Activated gamma-delta T cell treated with Interleukin-2 at 50 U/mL for 16 hours (primary cell): ENCODE measurements around the gene TMEM30A.

ENCODE experiments used
- DNase-seq: peaks from one replicate; pipeline ENCODE4 v3.0.0-alpha.2; 2020

TMEM30A gene

GRCh38 chr6:75291331-75291730 is 6.7 kb upstream of the TMEM30A start:
- no peak for DNase-seq

- no peak for DNase-seq
Observed at GRCh38 chr6:75290136-75290945, 5.7 kb upstream of the TMEM30A start.

DNA sequence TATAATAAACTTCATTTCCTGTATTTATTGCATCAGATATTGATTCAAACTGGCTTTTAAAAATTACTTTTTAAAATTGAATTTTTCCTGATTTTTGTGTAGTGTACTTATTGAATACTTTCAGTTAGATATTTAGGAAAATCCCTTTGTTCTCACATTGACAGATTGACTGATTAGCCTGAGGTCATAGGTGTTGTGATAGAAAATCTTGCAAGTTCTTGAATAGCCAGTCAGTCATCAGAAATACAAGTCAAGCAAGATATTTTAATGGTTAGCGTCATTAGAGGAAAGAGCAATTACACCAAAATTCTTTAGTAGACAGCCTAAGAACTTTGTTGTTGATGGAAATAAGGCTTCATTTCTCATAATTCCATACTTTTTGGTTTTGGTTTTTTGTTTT is 3.4 kb upstream of the TMEM30A start:
- no peak for DNase-seq

- no peak for DNase-seq
Observed at GRCh38 chr6:75287424-75287823, 2.8 kb upstream of the TMEM30A start.

DNA sequence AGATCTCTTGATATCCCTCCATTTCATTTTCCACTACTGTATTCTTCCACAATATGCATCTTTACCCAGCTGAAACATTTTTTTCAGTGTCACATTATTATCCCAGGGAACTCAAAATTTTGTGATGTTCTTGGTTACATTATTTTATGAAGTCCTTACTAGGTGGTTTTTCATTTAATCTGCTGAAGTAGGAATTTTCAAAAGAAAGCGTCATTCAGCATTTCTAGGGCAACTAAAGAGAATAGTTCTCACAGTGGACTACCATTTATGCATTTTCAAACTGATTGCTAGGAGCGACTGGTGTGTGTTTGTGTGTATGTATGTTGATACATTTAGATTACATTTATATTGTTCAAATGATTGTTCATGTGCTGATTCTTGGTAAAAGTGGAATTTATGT is 2.4 kb upstream of the TMEM30A start:
- no peak for DNase-seq

DNA sequence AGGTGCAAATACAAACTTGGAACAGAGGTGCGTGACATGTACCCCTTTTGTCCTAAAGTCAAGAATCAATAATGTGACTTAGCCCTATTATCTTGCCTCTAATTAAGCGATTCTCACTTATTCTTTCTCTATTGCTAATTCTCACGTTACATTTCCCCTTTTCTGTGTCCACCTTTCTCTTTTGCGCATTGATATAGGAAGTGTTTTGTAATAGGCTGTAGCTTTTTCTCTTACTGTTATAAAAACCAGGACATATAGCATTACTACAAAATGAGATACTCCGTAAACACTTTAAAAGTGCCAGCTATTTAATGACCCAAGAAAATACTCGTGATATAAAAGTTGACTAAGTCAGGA is 669 bp upstream of the TMEM30A start:
- no peak for DNase-seq

- peak; percentile 6 for DNase-seq
Observed at GRCh38 chr6:75283907-75284631, 523 bp downstream of the TMEM30A start.

DNA sequence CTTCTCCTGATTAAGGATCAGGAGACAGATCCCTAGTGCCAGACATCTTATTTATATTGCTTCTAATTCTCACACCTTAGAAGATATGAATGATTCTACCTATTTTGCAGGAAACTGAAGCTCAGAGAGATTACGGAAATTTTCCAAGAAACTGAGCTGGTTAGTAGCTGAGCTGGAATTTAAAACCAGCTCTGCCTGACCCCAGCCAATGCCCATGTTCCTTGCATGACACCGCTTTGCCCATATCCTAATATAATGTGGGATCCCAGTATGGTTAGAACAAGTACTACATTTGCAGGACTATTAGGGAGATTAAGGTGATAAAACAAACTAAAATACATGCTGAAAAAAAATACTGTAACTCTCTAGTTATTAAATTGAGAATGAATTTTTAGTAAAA is 1.9 kb downstream of the TMEM30A start:
- no peak for DNase-seq

DNA sequence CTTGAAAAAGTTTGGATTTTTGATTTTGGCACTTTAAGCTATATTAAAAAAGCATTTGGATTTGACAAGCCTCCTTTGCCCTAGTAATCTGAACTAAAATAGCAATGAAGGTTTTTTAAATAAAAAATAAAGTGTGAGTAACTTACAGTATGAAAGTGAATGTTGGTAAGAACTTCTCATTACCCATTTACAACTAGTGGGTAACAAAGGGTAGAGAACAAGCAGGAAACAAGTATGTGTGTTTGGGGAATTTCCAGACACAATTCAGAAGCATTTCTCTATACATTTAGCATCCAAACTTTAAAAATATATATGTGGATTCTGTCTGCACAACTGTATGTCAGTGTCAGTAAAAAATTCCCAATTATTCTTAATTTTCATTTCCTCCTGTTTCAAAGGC is 2.9 kb downstream of the TMEM30A start:
- no peak for DNase-seq

DNA sequence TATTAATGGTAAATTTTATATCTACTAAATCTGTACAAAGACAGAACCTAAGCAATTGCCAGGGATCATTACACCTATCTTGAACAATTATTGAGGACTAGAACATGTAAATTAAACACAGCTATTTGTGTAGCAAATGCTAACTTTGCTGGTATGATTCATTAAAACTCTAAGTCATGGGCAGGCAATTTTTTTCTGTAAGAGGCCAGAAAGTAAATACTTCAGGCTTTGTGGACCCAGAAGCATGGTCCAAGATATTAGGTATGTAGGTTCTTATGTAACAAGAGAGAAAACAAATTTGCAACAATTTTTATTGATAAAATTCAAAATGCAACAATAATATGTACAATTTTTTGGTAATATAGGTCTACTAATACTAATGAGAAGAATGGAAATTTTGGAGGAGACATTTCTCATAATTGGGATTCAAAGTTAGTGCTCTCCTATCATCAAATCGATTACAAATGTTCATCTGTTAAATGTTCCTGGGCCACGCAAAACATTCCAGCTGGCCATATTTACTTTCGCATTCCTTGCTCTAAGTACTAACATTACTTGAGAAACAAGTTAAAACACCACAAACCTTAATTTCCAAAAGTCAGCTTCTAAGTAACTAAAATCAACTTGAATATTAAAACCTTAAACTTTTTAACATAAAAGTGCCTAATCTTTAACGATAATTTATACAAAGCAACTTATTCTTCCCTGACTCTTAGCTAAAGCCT is 4.3 kb downstream of the TMEM30A start:
- DNase-seq = no peak

DNA sequence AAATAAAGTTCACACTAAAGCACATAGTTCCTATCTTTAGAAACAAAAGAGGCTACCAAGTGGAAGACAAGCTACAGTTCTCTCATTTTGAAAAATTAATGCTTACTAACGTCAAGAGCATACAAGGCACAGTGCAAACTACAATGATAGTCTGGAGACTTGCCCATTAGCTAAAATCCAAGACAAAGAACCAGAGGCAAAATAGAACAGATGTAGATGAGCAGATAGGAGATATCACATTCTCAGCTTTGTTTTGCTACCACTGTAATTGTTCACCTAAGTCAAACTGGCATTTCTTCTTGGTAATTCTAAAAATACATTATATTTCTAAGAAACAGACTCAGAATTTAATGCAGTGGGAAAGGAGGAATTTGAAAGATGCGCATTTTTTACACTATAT is 5.2 kb downstream of the TMEM30A start:
- no peak for DNase-seq

- DNase-seq = no peak
Observed at GRCh38 chr6:75278474-75279077, 6.0 kb downstream of the TMEM30A start.

DNA sequence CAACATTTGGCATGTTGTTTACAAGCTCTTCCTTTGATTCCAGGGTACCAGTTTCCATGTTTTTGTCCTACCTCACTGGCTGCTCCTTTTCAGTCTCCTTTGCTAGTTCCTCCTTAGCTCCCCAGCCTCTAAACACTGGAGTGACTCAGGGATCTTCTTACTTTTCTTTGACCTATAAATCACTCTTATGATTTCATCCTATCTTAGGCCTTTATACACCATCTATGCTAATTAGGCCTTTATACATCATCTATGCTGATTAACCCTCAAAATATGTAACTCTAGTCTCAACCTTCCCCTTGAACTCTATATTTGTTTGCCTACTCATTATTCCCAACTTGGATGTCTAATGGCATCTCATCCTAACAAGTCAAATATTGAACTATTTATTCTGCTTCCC is 9.5 kb downstream of the TMEM30A start:
- DNase-seq = no peak

- no peak for DNase-seq
Observed at GRCh38 chr6:75273009-75273408, 11.6 kb downstream of the TMEM30A start.

- no peak for DNase-seq
Observed at GRCh38 chr6:75272145-75272840, 12.3 kb downstream of the TMEM30A start.

GRCh38 chr6:75268988-75269354 is 15.6 kb downstream of the TMEM30A start:
- DNase-seq = no peak

DNA sequence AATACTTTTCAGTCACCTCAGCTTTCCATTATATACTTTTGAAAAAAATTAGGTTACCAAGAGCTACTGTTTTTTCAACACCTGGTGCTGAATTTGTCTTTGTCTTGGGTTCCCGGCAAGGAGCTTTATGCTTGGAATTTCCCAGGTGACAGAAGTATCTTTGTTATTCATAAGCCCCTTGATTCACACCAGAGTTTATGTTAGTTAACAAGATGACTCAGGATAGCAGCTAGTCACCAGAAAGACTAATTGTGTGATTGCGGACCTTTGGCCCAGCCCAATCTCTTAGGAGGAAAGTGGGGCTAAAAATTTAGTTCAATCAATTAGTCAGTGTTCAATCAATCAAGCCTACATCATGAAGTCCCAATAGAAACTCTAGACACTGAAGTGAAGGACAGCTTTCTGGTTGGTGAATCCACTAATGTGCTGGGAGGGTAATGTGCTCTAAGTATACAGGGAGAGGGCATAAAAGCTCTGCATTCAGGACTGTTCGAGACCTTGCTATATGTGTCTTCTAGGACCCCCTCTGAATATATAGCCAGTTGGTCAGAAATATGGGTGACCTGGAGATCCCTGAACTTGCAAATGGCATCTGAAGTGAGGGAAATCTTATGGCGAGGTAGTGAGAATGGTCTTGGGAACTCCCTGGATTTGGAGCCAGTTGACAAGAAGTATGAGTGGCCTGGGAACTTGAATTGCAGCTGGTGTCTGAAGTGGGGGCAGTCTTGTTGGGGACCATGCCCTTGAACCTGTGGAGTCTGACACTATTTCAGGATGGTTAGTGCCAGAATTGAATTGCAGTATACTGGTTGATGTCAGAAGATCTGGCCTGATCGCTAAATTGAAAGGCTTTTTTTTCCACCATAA is 16.2 kb downstream of the TMEM30A start:
- no peak for DNase-seq

DNA sequence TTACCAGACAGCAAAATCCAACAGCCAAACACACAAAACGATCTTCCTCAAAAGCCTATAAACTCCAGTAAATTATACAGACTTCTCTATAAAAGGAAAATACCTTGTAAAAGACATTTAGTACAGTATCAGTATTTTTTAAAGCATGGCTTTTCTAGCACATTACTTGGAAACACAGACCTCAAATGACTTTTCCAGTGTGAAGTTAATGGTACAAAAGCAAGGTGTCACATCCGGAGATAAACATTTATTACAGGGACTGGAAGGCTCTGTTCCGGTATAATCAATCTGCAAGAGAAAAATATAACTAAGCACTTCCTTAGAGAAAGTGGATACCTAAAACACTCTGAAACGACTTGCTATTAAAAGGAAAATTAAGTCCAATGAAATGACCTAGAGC is 17.1 kb downstream of the TMEM30A start:
- no peak for DNase-seq

DNA sequence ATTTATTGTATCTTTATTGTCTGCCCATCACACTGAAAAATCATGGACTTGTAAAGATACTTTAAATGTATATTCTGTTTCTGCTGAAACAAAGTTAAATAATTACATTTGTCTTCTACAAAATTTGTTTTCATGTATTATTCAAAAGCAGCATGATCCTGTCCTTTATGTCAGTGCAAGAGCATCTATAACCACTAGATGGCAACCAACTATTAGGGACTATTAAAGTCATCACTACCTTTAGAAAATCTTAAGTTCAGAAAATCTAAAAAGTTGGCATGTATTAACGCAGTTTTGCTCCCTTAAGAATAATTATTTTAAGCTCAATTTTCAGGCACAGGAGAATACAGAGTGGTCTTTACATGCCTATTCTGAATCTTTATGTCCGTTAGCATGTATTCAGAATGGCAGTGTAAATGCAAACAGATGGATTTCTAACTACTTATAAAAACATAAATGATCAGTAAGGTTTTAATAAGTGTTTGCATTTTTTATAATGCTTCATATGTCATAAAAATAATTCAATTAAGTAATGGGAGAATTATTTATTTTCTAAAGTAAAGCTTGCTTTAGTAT is 17.8 kb downstream of the TMEM30A start:
- DNase-seq = no peak

DNA sequence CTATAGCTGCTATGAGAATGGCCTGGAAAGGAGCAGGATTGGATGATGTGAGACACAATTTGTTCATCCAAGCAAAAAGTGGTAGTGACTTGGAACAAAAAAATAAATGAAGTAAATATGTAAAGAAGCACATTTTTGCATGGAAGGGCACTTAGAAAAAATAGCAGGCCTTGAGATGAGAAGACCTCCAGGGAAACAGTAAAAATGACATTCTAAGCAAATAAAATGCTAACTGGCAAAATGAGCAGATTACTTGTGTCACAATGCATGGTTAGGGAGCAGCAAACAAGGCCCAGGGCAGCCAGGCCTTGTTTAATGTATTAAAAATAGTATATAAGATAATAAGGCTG is 21.2 kb downstream of the TMEM30A start:
- no peak for DNase-seq

DNA sequence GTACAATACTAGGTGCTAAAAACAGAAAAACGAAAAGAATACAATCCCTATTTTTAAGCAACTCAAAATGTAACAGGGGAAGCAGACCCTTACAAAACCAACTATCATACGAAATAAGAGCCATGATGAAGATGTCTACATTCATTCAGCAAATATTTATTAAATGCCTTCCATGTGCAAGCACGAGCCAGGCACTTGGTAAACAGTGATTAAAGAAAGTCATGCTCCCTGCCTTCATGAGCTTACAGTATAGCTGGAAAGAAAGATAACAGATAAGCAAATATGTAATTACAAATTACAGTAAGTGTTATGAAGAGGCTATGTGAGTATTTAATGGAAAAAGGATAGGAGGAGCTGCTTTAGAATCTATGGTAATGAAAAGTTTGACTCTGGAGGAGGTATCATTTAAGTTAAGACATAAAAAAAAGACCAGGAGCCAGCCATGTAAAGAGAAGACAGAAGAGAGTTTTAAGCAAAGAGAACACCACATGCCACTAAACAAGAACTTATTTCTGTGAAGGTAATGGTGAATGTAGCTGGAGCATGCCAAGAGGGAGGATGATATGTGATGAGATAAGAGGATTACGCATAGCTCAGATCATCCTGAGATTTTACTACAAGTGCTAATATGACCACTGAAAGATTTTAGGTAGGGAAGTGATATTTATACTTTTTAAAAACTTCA is 21.7 kb downstream of the TMEM30A start:
- DNase-seq = no peak
